NCI-H146 treated with DMSO at 0.1 percent for 48 hours (cell line): ENCODE measurements around the gene GNRHR.
A peak's percentile ranks its signal among the peaks of the same experiment; 100 is the strongest.

Source experiments
- DNase-seq: peaks from one replicate; lab custom pipeline; 2025; ENCODE audit not compliant: unreplicated experiment; lab: John Stamatoyannopoulos, UW

Gene GNRHR

GRCh38 chr4:67700738-67701516 is 53.3 kb downstream of the GNRHR start, which contains the start of gene UBA6:
Gene UBA6, minus strand, starts transcription at chr4:67701155. Its CDS starts 36 bp downstream, at chr4:67701119.
- peak; percentile 99 for DNase-seq

GRCh38 chr4:67700116-67700737 is 54.0 kb downstream of the GNRHR start:
- no peak for DNase-seq

- DNase-seq = no peak
Measured at GRCh38 chr4:67699603-67700002, 54.6 kb downstream of the GNRHR start.

- DNase-seq = no peak
Measured at GRCh38 chr4:67697860-67698687, 56.1 kb downstream of the GNRHR start.

- DNase-seq = no peak
Measured at GRCh38 chr4:67696061-67696460, 58.1 kb downstream of the GNRHR start.

GRCh38 chr4:67694662-67695061 is 59.5 kb downstream of the GNRHR start:
- no peak for DNase-seq

- DNase-seq = no peak
Measured at GRCh38 chr4:67691328-67691727, 62.9 kb downstream of the GNRHR start.
